Caco-2 (cell line): ENCODE data around the gene NR2C2. TPM values are rescaled to one million over a fixed set of nuclear protein-coding genes. Genes with fewer than 3 reads are reported as not detected.

ENCODE experiments used
- BruUV-seq: library from RNA; stranded (reverse); fragments of 400-500 nt; replicated peaks from 2 replicates; lab custom pipeline; 2021; lab: Mats Ljungman, UMichigan
- CTCF ChIA-PET: fragments of 300-600 bp; sonication (Branson Sonifier 250); formaldehyde crosslinking; loops from one replicate; lab custom pipeline; 2022; ENCODE audit warnings: antibody characterized with exemption; lab: Charles Lee
- POLR2A ChIA-PET: fragments of 300-600 bp; sonication (Branson Sonifier 250); formaldehyde crosslinking; loops from one replicate; lab custom pipeline; 2022; ENCODE audit warnings: antibody characterized with exemption; lab: Charles Lee
- DNase-seq, 2 experiments: peaks; one replicate each; pipeline versions ENCODE4 v3.0.0 to v3.0.0-alpha.2; 2020 to 2022
- H3K27me3 ChIP-seq: replicated peaks from 2 replicates; pipeline ENCODE4 v1.6.0; 2011; ENCODE audit warnings: low read length; ENCODE audit not compliant: control insufficient read depth, insufficient read depth
- H3K36me3 ChIP-seq: 2 replicates; pipeline ENCODE4 v1.5.1; 2011; ENCODE audit warnings: low read length; ENCODE audit not compliant: control insufficient read depth, insufficient read depth
- H3K4me1 ChIP-seq: fragments of 250-450 bp; sonication (Bioruptor Pico); 2 replicates; pipeline ENCODE4 v1.5.1; 2020; ENCODE audit warnings: mild to moderate bottlenecking
- H3K4me3 ChIP-seq: 2 replicates; pipeline ENCODE4 v1.5.1; 2011; ENCODE audit warnings: low read depth, mild to moderate bottlenecking, control low read depth, low read length
- H3K9me3 ChIP-seq: fragments of 250-450 bp; sonication (Bioruptor Pico); 2 replicates; pipeline ENCODE4 v1.5.1; 2020; ENCODE audit warnings: mild to moderate bottlenecking, moderate library complexity
- H3K27ac Mint-ChIP-seq: one replicate; pipeline ENCODE4 v1.8.0; 2022; ENCODE audit warnings: mixed read lengths; ENCODE audit not compliant: unreplicated experiment
- H3K27me3 Mint-ChIP-seq: one replicate; pipeline ENCODE4 v1.8.0; 2022; ENCODE audit warnings: mixed read lengths; ENCODE audit not compliant: insufficient read depth, unreplicated experiment
- H3K36me3 Mint-ChIP-seq: one replicate; pipeline ENCODE4 v1.8.0; 2022; ENCODE audit warnings: mild to moderate bottlenecking, mixed read lengths; ENCODE audit not compliant: insufficient read depth, unreplicated experiment
- H3K4me1 Mint-ChIP-seq: one replicate; pipeline ENCODE4 v1.8.0; 2022; ENCODE audit warnings: low read depth, mixed read lengths; ENCODE audit not compliant: unreplicated experiment
- H3K4me3 Mint-ChIP-seq: one replicate; pipeline ENCODE4 v1.8.0; 2022; ENCODE audit warnings: mild to moderate bottlenecking, moderate library complexity, mixed read lengths; ENCODE audit not compliant: unreplicated experiment
- H3K9me3 Mint-ChIP-seq: one replicate; pipeline ENCODE4 v1.8.0; 2022; ENCODE audit warnings: mixed read lengths; ENCODE audit not compliant: unreplicated experiment
- intact Hi-C: fragments of 100-400 bp; cut with micrococcal nuclease; formaldehyde crosslinking; loops from one replicate; pipeline ENCODE4 v1.10.0; 2022; ENCODE audit not compliant: unreplicated experiment
- total RNA-seq: library from RNA; stranded (reverse); gene quantifications from 2 replicates; pipeline ENCODE4 v1.2.3, GENCODE V29; 2022
- TF ChIP-seq, protein P1 (sequence below), 2 experiments: fragments of 200-600 bp in 1 of 2; IDR thresholded peaks; 1 replicate in 1 of 2; 2 replicates in 1 of 2; pipeline versions ENCODE4 v1.5.1 to v1.8.0; 2011 to 2022; ENCODE audit warnings: antibody characterized with exemption in 1 of 2, control low read depth in 1 of 2, inconsistent platforms in 1 of 2, low read depth in 1 of 2, low read length in 1 of 2, mild to moderate bottlenecking in 1 of 2, moderate library complexity in 1 of 2; ENCODE audit not compliant: insufficient read depth in 1 of 2, severe bottlenecking in 1 of 2, unreplicated experiment in 1 of 2

Gene NR2C2
- total RNA-seq, 1 experiment from 2014 or later, result 37.0 TPM

DNA sequence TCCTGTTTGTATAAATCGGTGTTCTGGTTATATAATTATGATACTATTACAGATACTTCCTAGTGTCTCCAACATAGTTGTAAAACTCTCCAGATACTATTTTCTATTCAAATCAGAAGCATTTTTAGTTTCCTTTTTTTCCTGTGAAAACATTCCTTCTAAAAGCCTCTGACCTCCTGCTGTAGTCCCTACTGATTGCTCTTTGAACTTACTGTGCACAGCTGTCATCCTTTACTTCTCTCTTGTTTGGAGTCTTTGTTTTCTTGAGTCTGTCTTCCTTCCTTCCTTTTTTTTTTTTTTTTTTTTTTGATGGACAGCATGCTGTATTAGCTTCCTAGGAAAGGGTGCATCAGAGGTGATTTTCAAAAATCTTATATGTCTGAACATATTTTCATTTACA lies 28.9 kb downstream of the NR2C2 start:
- Mint-ChIP-seq H3K27ac (no peak overlapping the region), H3K27me3 (no peaks in the 10 kb centered on the region), H3K36me3 (peaks cover 15% of the 10 kb centered on the region), H3K4me3 (no peak overlapping the region), H3K4me1 (peaks cover 8% of the 10 kb centered on the region), H3K9me3 (no peaks in the 10 kb centered on the region)
- no TSS peak for BruUV-seq
- H3K27me3 ChIP-seq, result no peaks in the 10 kb centered on the region
- H3K36me3 ChIP-seq, result no peaks in the 10 kb centered on the region; the same call in 1 of the 2 replicates
- H3K4me1 ChIP-seq, result no peaks in the 10 kb centered on the region
- intact Hi-C loops, result no loop called here
- no peak overlapping the region for H3K4me3 ChIP-seq
- TF ChIP-seq, protein P1, sequence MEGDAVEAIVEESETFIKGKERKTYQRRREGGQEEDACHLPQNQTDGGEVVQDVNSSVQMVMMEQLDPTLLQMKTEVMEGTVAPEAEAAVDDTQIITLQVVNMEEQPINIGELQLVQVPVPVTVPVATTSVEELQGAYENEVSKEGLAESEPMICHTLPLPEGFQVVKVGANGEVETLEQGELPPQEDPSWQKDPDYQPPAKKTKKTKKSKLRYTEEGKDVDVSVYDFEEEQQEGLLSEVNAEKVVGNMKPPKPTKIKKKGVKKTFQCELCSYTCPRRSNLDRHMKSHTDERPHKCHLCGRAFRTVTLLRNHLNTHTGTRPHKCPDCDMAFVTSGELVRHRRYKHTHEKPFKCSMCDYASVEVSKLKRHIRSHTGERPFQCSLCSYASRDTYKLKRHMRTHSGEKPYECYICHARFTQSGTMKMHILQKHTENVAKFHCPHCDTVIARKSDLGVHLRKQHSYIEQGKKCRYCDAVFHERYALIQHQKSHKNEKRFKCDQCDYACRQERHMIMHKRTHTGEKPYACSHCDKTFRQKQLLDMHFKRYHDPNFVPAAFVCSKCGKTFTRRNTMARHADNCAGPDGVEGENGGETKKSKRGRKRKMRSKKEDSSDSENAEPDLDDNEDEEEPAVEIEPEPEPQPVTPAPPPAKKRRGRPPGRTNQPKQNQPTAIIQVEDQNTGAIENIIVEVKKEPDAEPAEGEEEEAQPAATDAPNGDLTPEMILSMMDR (IDR thresholded peaks at IDR 0.05; ENCODE audit: insufficient read depth in 1 of 2, low read depth in 1 of 2, low read length in 1 of 2, severe bottlenecking in 1 of 2, unreplicated experiment in 1 of 2), result no peak
- no peak for DNase-seq
- ChIA-PET POLR2A (no interaction called here), CTCF (no interaction called here)
- no peaks in the 10 kb centered on the region for H3K9me3 ChIP-seq

DNA sequence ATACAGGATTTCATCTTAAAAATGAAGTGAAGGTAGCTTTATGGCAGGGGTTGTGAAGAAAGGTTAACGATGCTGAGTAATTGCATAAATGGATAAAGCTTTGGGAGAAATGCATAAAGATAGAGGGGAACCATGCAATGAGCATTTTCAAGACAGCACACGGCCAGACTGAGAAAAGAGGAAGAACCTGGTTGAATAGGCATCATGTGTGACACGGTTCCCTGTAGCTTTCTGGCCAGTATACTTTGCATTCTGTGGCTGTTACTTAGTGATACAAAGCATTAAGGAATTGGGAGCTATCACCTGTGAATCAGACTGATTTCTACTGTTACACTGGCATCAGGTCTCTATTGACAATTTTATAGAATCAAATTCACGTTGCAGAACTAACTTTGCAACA lies 33.3 kb downstream of the NR2C2 start:
- no peak overlapping the region for H3K27ac Mint-ChIP-seq

DNA sequence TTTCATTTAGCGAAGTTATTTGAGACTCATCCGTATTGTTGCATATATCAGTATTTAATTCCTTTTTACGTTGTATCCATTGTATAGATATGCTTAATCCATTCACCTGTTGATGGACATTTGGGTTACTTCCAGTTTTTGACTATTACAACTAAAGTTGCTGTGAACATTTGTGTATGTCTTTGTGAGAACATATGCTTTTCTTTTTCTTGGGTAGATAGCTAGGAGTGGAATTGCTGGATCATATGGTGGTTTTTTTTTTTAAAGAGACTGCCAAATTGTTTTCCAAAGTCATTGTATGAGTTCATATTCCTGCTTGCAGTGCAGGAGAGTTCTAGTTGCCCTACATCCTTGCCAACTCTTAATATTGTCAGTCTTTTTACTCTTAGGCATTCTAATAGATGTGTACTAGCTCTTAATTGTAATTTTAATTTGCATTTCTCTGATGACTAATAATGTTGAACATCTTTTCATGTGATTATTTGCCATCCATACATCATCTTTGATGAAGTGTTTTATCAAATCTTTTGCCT lies 37.3 kb downstream of the NR2C2 start:
- Mint-ChIP-seq H3K27ac (no peak overlapping the region), H3K36me3 (no peaks in the 10 kb centered on the region), H3K4me3 (no peak overlapping the region), H3K9me3 (no peaks in the 10 kb centered on the region), H3K27me3 (no peaks in the 10 kb centered on the region), H3K4me1 (peaks cover 6% of the 10 kb centered on the region)
- Histone ChIP-seq H3K4me1 (no peaks in the 10 kb centered on the region), H3K36me3 (no peaks in the 10 kb centered on the region), H3K4me3 (no peak overlapping the region), H3K9me3 (no peaks in the 10 kb centered on the region), H3K27me3 (no peaks in the 10 kb centered on the region)
- ChIA-PET POLR2A (no interaction called here), CTCF (no interaction called here)
- DNase-seq, result no peak
- intact Hi-C loops, result no loop called here
- TF ChIP-seq, protein P1 (IDR thresholded peaks at IDR 0.05; ENCODE audit: insufficient read depth in 1 of 2, low read depth in 1 of 2, low read length in 1 of 2, severe bottlenecking in 1 of 2, unreplicated experiment in 1 of 2), result no peak
- no TSS peak for BruUV-seq

More for the DNA sequence above, 33.3 kb downstream of the NR2C2 start:
- Mint-ChIP-seq H3K27me3 (no peaks in the 10 kb centered on the region), H3K9me3 (no peaks in the 10 kb centered on the region), H3K4me3 (no peak overlapping the region), H3K36me3 (no peaks in the 10 kb centered on the region), H3K4me1 (peaks cover 8% of the 10 kb centered on the region)
- H3K4me1 ChIP-seq, result no peaks in the 10 kb centered on the region
- ChIA-PET CTCF (no interaction called here), POLR2A (no interaction called here)
- TF ChIP-seq, protein P1 (IDR thresholded peaks at IDR 0.05; ENCODE audit: insufficient read depth in 1 of 2, low read depth in 1 of 2, low read length in 1 of 2, severe bottlenecking in 1 of 2, unreplicated experiment in 1 of 2), result no peak
- intact Hi-C loops, result no loop called here
- no peaks in the 10 kb centered on the region for H3K27me3 ChIP-seq
- DNase-seq, result no peak
- H3K36me3 ChIP-seq, result no peaks in the 10 kb centered on the region; the same call in 1 of the 2 replicates
- no peak overlapping the region for H3K4me3 ChIP-seq
- BruUV-seq, result no TSS peak
- H3K9me3 ChIP-seq, result no peaks in the 10 kb centered on the region
